Measurements from ENCODE around the gene PPP6R1. TPM values are rescaled to one million over a fixed set of nuclear protein-coding genes. Genes with fewer than 3 reads are reported as not detected.
A peak's percentile ranks its signal among the peaks of the same experiment; 100 is the strongest.

PPP6R1 gene
- total and polyA plus RNA-seq, 2 of the 13 experiments (the other 11 are each of a cell fraction or from before 2014, with no cell fraction given) = 25.8 to 54.0 TPM

DNA sequence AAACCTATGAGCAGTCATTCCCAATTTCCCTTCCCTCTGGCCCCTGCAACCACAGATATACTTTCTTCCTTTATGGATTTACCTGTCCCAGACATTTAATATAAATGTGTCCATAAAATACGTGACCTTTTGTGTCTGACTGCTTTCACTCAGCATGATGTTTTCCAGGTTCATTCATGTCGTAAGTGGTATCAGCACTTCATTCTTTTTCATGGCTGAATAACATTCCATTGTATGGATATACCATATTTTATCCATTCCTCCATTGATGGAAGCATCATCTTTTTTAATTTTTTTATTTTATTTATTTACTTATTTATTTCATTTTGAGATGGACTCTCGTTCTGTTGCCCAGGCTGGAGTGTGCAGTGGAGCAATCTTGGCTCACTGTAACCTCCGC is 8.0 kb upstream of the PPP6R1 start (continued):
- TF ChIP-seq ZNF510 (CRISPR knock-in tag; IDR thresholded peaks at IDR 0.05; ENCODE audit: low read depth) = no peak

DNA sequence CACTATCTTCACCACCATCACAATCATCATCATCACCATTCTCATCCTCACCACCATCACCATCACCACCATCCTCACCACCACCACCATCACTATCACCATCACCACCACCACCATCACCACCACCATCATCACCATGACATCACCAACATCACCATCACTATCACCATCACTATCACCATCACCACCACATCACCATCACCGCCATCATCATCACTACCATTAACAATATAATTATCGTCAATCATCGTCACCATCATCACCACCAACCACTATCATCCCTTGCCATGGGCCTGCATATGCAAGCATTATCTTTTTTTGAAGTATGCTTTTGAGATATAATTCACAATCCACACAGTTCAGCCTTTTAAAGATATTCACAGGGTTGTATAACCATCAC is 7.6 kb upstream of the PPP6R1 start:
- H3K4me1 ChIP-seq (ENCODE audit: insufficient read depth, low read length) = 0 out of 2 replicates have a peak, but pooled peaks cover 5% of the 10 kb centered on the region
- BruUV-seq (replicated peaks) = no TSS peak
- ATAC-seq (no peak), DNase-seq (ENCODE audit: low spot score) (no peak), FAIRE-seq (no peak)
- H3K4me3 ChIP-seq (replicated peaks in 1 of 3; ENCODE audit: insufficient read depth in 1 of 3, low read depth in 2 of 3, low read length in 3 of 3) = no peak overlapping the region
- no peaks in the 10 kb centered on the region for H3K79me2 ChIP-seq (ENCODE audit: insufficient read depth, low read length)
- H3K9ac ChIP-seq (ENCODE audit: insufficient read depth, low read depth, low read length) = no peak overlapping the region
- H3K36me3 ChIP-seq (replicated peaks in 1 of 2; ENCODE audit: control insufficient read depth in 1 of 2, insufficient read depth in 2 of 2, low read length in 2 of 2) = no peaks in the 10 kb centered on the region; a peak in 1 of 5 replicates
- H2AFZ ChIP-seq (ENCODE audit: low read length) = no peak overlapping the region
- H3K27ac ChIP-seq (ENCODE audit: extremely low read length, insufficient read depth, low read length) = no peak overlapping the region
- intact Hi-C loops (cut with micrococcal nuclease; ENCODE audit: unreplicated experiment) = no loop called here
- WGBS (ENCODE audit: low lambda C conversion rate) = 94% methylated on average over 3 of the region's 3 CpGs
- ChIA-PET CTCF (ENCODE audit: low intra/inter-chr PET ratio, low total read pairs) (no interaction called here), POLR2A (no interaction called here)
- H3K9me3 ChIP-seq (ENCODE audit: low read length) = no peaks in the 10 kb centered on the region
- no peak for TF ChIP-seq ZNF326 (CRISPR knock-in tag; IDR thresholded peaks at IDR 0.05; ENCODE audit: borderline replicate concordance)
- TF ChIP-seq, protein P1, sequence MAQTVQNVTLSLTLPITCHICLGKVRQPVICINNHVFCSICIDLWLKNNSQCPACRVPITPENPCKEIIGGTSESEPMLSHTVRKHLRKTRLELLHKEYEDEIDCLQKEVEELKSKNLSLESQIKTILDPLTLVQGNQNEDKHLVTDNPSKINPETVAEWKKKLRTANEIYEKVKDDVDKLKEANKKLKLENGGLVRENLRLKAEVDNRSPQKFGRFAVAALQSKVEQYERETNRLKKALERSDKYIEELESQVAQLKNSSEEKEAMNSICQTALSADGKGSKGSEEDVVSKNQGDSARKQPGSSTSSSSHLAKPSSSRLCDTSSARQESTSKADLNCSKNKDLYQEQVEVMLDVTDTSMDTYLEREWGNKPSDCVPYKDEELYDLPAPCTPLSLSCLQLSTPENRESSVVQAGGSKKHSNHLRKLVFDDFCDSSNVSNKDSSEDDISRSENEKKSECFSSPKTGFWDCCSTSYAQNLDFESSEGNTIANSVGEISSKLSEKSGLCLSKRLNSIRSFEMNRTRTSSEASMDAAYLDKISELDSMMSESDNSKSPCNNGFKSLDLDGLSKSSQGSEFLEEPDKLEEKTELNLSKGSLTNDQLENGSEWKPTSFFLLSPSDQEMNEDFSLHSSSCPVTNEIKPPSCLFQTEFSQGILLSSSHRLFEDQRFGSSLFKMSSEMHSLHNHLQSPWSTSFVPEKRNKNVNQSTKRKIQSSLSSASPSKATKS (CRISPR knock-in tag; IDR thresholded peaks at IDR 0.05) = no peak
- peak; percentile 87 for TF ChIP-seq CREB1 (IDR thresholded peaks at IDR 0.05)
- TF ChIP-seq CREB1 (CRISPR knock-in tag; IDR thresholded peaks at IDR 0.05) = no peak
- TF ChIP-seq, protein P2, sequence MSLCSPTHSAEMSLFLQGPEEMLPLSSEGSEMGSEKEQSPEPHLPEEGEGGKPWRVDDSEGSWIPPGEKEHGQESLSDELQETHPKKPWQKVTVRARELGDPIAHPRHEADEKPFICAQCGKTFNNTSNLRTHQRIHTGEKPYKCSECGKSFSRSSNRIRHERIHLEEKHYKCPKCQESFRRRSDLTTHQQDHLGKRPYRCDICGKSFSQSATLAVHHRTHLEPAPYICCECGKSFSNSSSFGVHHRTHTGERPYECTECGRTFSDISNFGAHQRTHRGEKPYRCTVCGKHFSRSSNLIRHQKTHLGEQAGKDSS (CRISPR knock-in tag; IDR thresholded peaks at IDR 0.05; ENCODE audit: borderline replicate concordance, low read depth) = no peak
- TF ChIP-seq ATF7 (IDR thresholded peaks at IDR 0.05) = peak; percentile 80
- no peak for TF ChIP-seq ATF7 (CRISPR knock-in tag; IDR thresholded peaks at IDR 0.05)
- no peaks in the 10 kb centered on the region; a peak in 1 of 5 replicates for H3K27me3 ChIP-seq (ENCODE audit: control insufficient read depth in 1 of 2, insufficient read depth in 2 of 2, low read length in 2 of 2)
- in situ Hi-C loops (cut with HindIII; ENCODE audit: extremely low pct_ligation_motif_present, low pct_unique_long_range_greater_than_20kb) = no loop called here
- H4K20me1 ChIP-seq (ENCODE audit: insufficient read depth, low read length) = no peaks in the 10 kb centered on the region
- no peak overlapping the region for H3K4me2 ChIP-seq (ENCODE audit: low read depth, low read length)
